K562 (cell line): ENCODE data around the gene SAMD8. TPM values are rescaled to one million over a fixed set of nuclear protein-coding genes. Genes with fewer than 3 reads are reported as not detected.
A peak's percentile ranks its signal among the peaks of the same experiment; 100 is the strongest.

Source experiments
- BCOR ChIP-seq: fragments of 450-650 bp; IDR thresholded peaks from 2 replicates; pipeline ENCODE4 v1.6.1; 2016
- DPF2 ChIP-seq: fragments of 450-650 bp; IDR thresholded peaks from 2 replicates; pipeline ENCODE4 v1.6.1; 2016
- ELF2 ChIP-seq: fragments of 250-450 bp; sonication (Bioruptor Pico); IDR thresholded peaks from 2 replicates; pipeline ENCODE4 v1.5.0; 2021; ENCODE audit warnings: mild to moderate bottlenecking
- EWSR1 ChIP-seq: fragments of 450-650 bp; IDR thresholded peaks from 2 replicates; pipeline ENCODE4 v1.6.1; 2018; ENCODE audit warnings: borderline replicate concordance, mild to moderate bottlenecking, low read depth, moderate library complexity; ENCODE audit not compliant: partially characterized antibody
- FOXK1 ChIP-seq: sonication (generic); formaldehyde crosslinking; IDR thresholded peaks from 2 replicates; pipeline ENCODE4 v1.8.0; 2022; ENCODE audit warnings: missing genetic modification reagents, mild to moderate bottlenecking, borderline replicate concordance
- KDM2B ChIP-seq: fragments of 250-450 bp; sonication (Bioruptor Pico); IDR thresholded peaks from 2 replicates; pipeline ENCODE4 v1.8.0; 2021; ENCODE audit warnings: mild to moderate bottlenecking, moderate library complexity
- PHTF2 ChIP-seq: fragments of 250-450 bp; sonication (Bioruptor Pico); IDR thresholded peaks from 2 replicates; pipeline ENCODE4 v1.5.0; 2021; ENCODE audit warnings: mild to moderate bottlenecking
- POLR2H ChIP-seq: IDR thresholded peaks from 2 replicates; pipeline ENCODE4 v1.6.1; 2016; ENCODE audit warnings: missing genetic modification characterization, low read depth, mild to moderate bottlenecking, control low read depth, missing compliant biosample characterization, moderate library complexity
- RNF2 ChIP-seq: sonication (generic); IDR thresholded peaks from 2 replicates; pipeline ENCODE4 v1.6.1; 2016
- SMAD2 ChIP-seq: fragments of 150-350 bp; IDR thresholded peaks from 2 replicates; pipeline ENCODE4 v1.6.1; 2014; ENCODE audit warnings: low read depth, mild to moderate bottlenecking, low read length
- SRSF7 ChIP-seq: fragments of 200-400 bp; formaldehyde crosslinking; optimal IDR thresholded peaks from 2 replicates; pipeline ENCODE3; 2017; ENCODE audit warnings: mild to moderate bottlenecking, low read depth, low read length
- TBL1XR1 ChIP-seq, 2 experiments: IDR thresholded peaks; 2 replicates each; pipeline ENCODE4 v1.6.1; 2012; ENCODE audit warnings: improper control_type of control experiment in 2 of 2, low read length in 2 of 2, mild to moderate bottlenecking in 1 of 2
- THAP7 ChIP-seq: fragments of 250-450 bp; sonication (Bioruptor Pico); IDR thresholded peaks from 2 replicates; pipeline ENCODE4 v1.5.0; 2021
- THRB ChIP-seq: fragments of 450-650 bp; formaldehyde crosslinking; conservative IDR thresholded peaks from 2 replicates; pipeline ENCODE4 v1.4.0; 2022; ENCODE audit warnings: mild to moderate bottlenecking, missing genetic modification characterization
- ZFPM2 ChIP-seq: fragments of 250-450 bp; sonication (Bioruptor Pico); IDR thresholded peaks from 2 replicates; pipeline ENCODE4 v1.5.1; 2022; ENCODE audit warnings: mild to moderate bottlenecking
- ZFX ChIP-seq: sonication (generic); formaldehyde crosslinking; IDR thresholded peaks from 2 replicates; pipeline ENCODE4 v1.8.0; 2022; ENCODE audit warnings: mild to moderate bottlenecking, missing genetic modification reagents, moderate library complexity
- ZNF143 ChIP-seq: sonication (generic); formaldehyde crosslinking; IDR thresholded peaks from 2 replicates; pipeline ENCODE4 v1.9.0; 2022; ENCODE audit warnings: mild to moderate bottlenecking, missing genetic modification reagents
- ZNF644 ChIP-seq: fragments of 200-800 bp; sonication (Bioruptor generic); IDR thresholded peaks from 2 replicates; pipeline ENCODE4 v1.6.1; 2016; ENCODE audit warnings: low read depth, missing genetic modification characterization, missing compliant biosample characterization
- polyA plus RNA-seq, 8 experiments: library from polyadenylated mRNA; depleted of rRNA in 4 of 8; stranded (reverse) in 5 of 8; unstranded in 3 of 8; fragments of >200 nt; fragmentation: Nextera tagmentation in 2 of 8; fragmentation: Illumina TruSeq in 1 of 8; extraction: Ambion mirVana in 2 of 8; extraction: Trizol in 1 of 8; gene quantifications; 2 replicates each; pipeline versions ENCODE4 v1.2.1 to v1.2.3, GENCODE V29; 2011 to 2014; ENCODE audit warnings: inconsistent platforms in 1 of 8, missing spikeins in 1 of 8
- total RNA-seq, 7 experiments: library from RNA; depleted of rRNA in 6 of 7; stranded (reverse); fragments of >200 nt in 6 of 7; fragmentation: Illumina TruSeq in 2 of 7; extraction: Trizol in 2 of 7; gene quantifications; 2 replicates each; pipeline versions ENCODE4 v1.2.1 to v1.2.3, GENCODE V29; 2011 to 2021; ENCODE audit warnings: low replicate concordance in 1 of 7
- TF ChIP-seq, protein P1 (sequence below): fragments of 450-650 bp; IDR thresholded peaks from 2 replicates; pipeline ENCODE4 v1.6.1; 2018; ENCODE audit not compliant: partially characterized antibody
- TF ChIP-seq, protein P2 (sequence below): fragments of 450-650 bp; IDR thresholded peaks from 2 replicates; pipeline ENCODE4 v1.6.1; 2016; ENCODE audit warnings: antibody characterized with exemption

The SAMD8 gene
- total and polyA plus RNA-seq, 9 of the 15 experiments (the other 6 are each of a cell fraction or from before 2014, with no cell fraction given), result 2.7 to 16.1 (median 6.2) TPM

GRCh38 chr10:75137533-75138438 lies 26.3 kb downstream of the SAMD8 start (continued):
- TF ChIP-seq BCOR (peak; percentile 51; the same call in 1 of the 2 replicates), PHTF2 (CRISPR knock-in tag) (no peak), FOXK1 (CRISPR knock-in tag) (no peak), POLR2H (tag) (no peak), DPF2 (peak; percentile 95), ZFX (no peak), ELF2 (CRISPR knock-in tag) (no peak), SMAD2 (no peak), EWSR1 (no peak), THRB (CRISPR knock-in tag) (no peak), TBL1XR1 (IDR thresholded peaks at IDR 0.05; ENCODE audit: low read length in 2 of 2) (peak in 1 of 2 experiments; percentile 14; a peak in 1 of 4 replicates), THAP7 (CRISPR knock-in tag) (no peak), KDM2B (CRISPR knock-in tag) (no peak), RNF2 (no peak; the same call in 1 of the 2 replicates), SRSF7 (no peak), ZNF143 (no peak), ZNF644 (tag) (no peak), ZFPM2 (CRISPR knock-in tag) (no peak)
- TF ChIP-seq, protein P1, sequence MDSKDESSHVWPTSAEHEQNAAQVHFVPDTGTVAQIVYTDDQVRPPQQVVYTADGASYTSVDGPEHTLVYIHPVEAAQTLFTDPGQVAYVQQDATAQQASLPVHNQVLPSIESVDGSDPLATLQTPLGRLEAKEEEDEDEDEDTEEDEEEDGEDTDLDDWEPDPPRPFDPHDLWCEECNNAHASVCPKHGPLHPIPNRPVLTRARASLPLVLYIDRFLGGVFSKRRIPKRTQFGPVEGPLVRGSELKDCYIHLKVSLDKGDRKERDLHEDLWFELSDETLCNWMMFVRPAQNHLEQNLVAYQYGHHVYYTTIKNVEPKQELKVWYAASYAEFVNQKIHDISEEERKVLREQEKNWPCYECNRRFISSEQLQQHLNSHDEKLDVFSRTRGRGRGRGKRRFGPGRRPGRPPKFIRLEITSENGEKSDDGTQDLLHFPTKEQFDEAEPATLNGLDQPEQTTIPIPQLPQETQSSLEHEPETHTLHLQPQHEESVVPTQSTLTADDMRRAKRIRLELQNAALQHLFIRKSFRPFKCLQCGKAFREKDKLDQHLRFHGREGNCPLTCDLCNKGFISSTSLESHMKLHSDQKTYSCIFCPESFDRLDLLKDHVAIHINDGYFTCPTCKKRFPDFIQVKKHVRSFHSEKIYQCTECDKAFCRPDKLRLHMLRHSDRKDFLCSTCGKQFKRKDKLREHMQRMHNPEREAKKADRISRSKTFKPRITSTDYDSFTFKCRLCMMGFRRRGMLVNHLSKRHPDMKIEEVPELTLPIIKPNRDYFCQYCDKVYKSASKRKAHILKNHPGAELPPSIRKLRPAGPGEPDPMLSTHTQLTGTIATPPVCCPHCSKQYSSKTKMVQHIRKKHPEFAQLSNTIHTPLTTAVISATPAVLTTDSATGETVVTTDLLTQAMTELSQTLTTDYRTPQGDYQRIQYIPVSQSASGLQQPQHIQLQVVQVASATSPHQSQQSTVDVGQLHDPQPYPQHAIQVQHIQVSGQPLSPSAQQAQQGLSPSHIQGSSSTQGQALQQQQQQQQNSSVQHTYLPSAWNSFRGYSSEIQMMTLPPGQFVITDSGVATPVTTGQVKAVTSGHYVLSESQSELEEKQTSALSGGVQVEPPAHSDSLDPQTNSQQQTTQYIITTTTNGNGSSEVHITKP, result no peak
- TF ChIP-seq, protein P2, sequence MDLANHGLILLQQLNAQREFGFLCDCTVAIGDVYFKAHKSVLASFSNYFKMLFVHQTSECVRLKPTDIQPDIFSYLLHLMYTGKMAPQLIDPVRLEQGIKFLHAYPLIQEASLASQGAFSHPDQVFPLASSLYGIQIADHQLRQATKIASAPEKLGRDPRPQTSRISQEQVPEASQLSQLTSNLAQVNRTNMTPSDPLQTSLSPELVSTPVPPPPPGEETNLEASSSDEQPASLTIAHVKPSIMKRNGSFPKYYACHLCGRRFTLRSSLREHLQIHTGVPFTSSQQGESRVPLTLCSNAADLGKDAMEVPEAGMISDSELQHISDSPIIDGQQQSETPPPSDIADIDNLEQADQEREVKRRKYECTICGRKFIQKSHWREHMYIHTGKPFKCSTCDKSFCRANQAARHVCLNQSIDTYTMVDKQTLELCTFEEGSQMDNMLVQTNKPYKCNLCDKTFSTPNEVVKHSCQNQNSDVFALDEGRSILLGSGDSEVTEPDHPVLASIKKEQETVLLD, result peak; percentile 81
